ENCODE results near the gene MAP2K3. TPM values are rescaled to one million over a fixed set of nuclear protein-coding genes. Genes with fewer than 3 reads are reported as not detected.
"Not testable (repeated sequence)": the region's sequence is repeated elsewhere in the genome, so short reads cannot be mapped to it uniquely, and the experiment has no call there.

The MAP2K3 gene
- total RNA-seq, 1 donor from 2014 or later = 19.4 TPM

GRCh38 chr17:21301593-21302550 is 17.4 kb downstream of the MAP2K3 start:
- Mint-ChIP-seq H3K27ac (ENCODE audit: unreplicated experiment) (no peak overlapping the region), H3K9me3 (no peaks in the 10 kb centered on the region), H3K36me3 (ENCODE audit: low read depth) (peaks cover 13% of the 10 kb centered on the region)

GRCh38 chr17:21302711-21303425 is 18.4 kb downstream of the MAP2K3 start:
- TF ChIP-seq, protein P1, sequence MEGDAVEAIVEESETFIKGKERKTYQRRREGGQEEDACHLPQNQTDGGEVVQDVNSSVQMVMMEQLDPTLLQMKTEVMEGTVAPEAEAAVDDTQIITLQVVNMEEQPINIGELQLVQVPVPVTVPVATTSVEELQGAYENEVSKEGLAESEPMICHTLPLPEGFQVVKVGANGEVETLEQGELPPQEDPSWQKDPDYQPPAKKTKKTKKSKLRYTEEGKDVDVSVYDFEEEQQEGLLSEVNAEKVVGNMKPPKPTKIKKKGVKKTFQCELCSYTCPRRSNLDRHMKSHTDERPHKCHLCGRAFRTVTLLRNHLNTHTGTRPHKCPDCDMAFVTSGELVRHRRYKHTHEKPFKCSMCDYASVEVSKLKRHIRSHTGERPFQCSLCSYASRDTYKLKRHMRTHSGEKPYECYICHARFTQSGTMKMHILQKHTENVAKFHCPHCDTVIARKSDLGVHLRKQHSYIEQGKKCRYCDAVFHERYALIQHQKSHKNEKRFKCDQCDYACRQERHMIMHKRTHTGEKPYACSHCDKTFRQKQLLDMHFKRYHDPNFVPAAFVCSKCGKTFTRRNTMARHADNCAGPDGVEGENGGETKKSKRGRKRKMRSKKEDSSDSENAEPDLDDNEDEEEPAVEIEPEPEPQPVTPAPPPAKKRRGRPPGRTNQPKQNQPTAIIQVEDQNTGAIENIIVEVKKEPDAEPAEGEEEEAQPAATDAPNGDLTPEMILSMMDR (conservative IDR thresholded peaks at IDR 0.05) = no peak
- H3K27me3 Mint-ChIP-seq (ENCODE audit: low read depth) = no peaks in the 10 kb centered on the region
- H3K36me3 Mint-ChIP-seq (ENCODE audit: low read depth) = peaks cover 13% of the 10 kb centered on the region
- no peak for DNase-seq (ENCODE audit: low read depth, low spot score)
- no peak overlapping the region for H3K4me3 Mint-ChIP-seq
- peak overlapping the region; percentile 82 for H3K27ac Mint-ChIP-seq (ENCODE audit: unreplicated experiment)
- H3K4me1 Mint-ChIP-seq = no peaks in the 10 kb centered on the region
- H3K9me3 Mint-ChIP-seq = no peaks in the 10 kb centered on the region

More at GRCh38 chr17:21301593-21302550, 17.4 kb downstream of the MAP2K3 start:
- DNase-seq (ENCODE audit: low read depth, low spot score) = no peak
- no peaks in the 10 kb centered on the region for H3K27me3 Mint-ChIP-seq (ENCODE audit: low read depth)
- H3K4me3 Mint-ChIP-seq = no peak overlapping the region
- H3K4me1 Mint-ChIP-seq = no peaks in the 10 kb centered on the region
- TF ChIP-seq, protein P1 (conservative IDR thresholded peaks at IDR 0.05) = no peak

- TF ChIP-seq, protein P1 (conservative IDR thresholded peaks at IDR 0.05) = no peak
- Mint-ChIP-seq H3K4me1 (no peaks in the 10 kb centered on the region), H3K4me3 (no peak overlapping the region), H3K36me3 (ENCODE audit: low read depth) (peaks cover 13% of the 10 kb centered on the region), H3K27me3 (ENCODE audit: low read depth) (no peaks in the 10 kb centered on the region), H3K27ac (ENCODE audit: unreplicated experiment) (no peak overlapping the region), H3K9me3 (no peaks in the 10 kb centered on the region)
- no peak for DNase-seq (ENCODE audit: low read depth, low spot score)
Measured at GRCh38 chr17:21303441-21304065, 19.0 kb downstream of the MAP2K3 start.

DNA sequence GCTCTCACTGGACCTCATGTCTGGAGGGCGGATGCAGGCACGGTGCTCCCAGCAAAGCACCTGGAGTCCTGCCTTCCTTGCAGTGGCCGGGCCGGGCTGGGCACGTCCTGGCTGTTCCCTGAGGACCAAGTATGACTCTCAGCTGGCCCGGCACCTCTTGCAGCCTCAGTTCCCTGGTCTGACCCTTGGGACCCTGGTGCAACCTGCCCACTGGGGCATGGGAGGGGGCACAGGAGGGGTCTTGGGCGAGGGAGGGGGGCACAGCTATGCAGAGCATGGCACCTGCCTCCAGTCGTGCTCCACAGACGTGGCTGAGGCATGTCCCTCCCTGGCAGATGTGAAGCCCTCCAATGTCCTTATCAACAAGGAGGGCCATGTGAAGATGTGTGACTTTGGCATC is 19.6 kb downstream of the MAP2K3 start:
- no peak overlapping the region for H3K27ac Mint-ChIP-seq (ENCODE audit: unreplicated experiment)
- TF ChIP-seq, protein P1 (conservative IDR thresholded peaks at IDR 0.05) = no peak
- DNase-seq (ENCODE audit: low read depth, low spot score) = no peak
- H3K9me3 Mint-ChIP-seq = no peaks in the 10 kb centered on the region
- H3K4me3 Mint-ChIP-seq = no peak overlapping the region
- no peaks in the 10 kb centered on the region for H3K4me1 Mint-ChIP-seq
- H3K27me3 Mint-ChIP-seq (ENCODE audit: low read depth) = no peaks in the 10 kb centered on the region
- H3K36me3 Mint-ChIP-seq (ENCODE audit: low read depth) = peaks cover 18% of the 10 kb centered on the region

GRCh38 chr17:21304551-21305151 is 20.1 kb downstream of the MAP2K3 start:
- H3K36me3 Mint-ChIP-seq (ENCODE audit: low read depth) = peaks cover 18% of the 10 kb centered on the region
- not testable (repeated sequence) for H3K27me3 Mint-ChIP-seq (ENCODE audit: low read depth); H3K4me1 Mint-ChIP-seq; H3K4me3 Mint-ChIP-seq; H3K27ac Mint-ChIP-seq (ENCODE audit: unreplicated experiment); DNase-seq (ENCODE audit: low read depth, low spot score); H3K9me3 Mint-ChIP-seq

GRCh38 chr17:21305431-21306180 is 21.1 kb downstream of the MAP2K3 start:
- H3K9me3 Mint-ChIP-seq; H3K27ac Mint-ChIP-seq (ENCODE audit: unreplicated experiment); H3K4me1 Mint-ChIP-seq; H3K4me3 Mint-ChIP-seq; H3K27me3 Mint-ChIP-seq (ENCODE audit: low read depth); DNase-seq (ENCODE audit: low read depth, low spot score): not testable (repeated sequence)
- peaks cover 14% of the 10 kb centered on the region for H3K36me3 Mint-ChIP-seq (ENCODE audit: low read depth)

- DNase-seq (ENCODE audit: low read depth, low spot score); H3K27me3 Mint-ChIP-seq (ENCODE audit: low read depth); H3K27ac Mint-ChIP-seq (ENCODE audit: unreplicated experiment); H3K4me1 Mint-ChIP-seq; H3K9me3 Mint-ChIP-seq; H3K4me3 Mint-ChIP-seq: not testable (repeated sequence)
- peaks cover 11% of the 10 kb centered on the region for H3K36me3 Mint-ChIP-seq (ENCODE audit: low read depth)
Measured at GRCh38 chr17:21306611-21307272, 22.2 kb downstream of the MAP2K3 start.

- not testable (repeated sequence) for H3K27me3 Mint-ChIP-seq (ENCODE audit: low read depth); H3K4me3 Mint-ChIP-seq; H3K9me3 Mint-ChIP-seq; H3K4me1 Mint-ChIP-seq; H3K27ac Mint-ChIP-seq (ENCODE audit: unreplicated experiment); DNase-seq (ENCODE audit: low read depth, low spot score)
- peaks cover 11% of the 10 kb centered on the region for H3K36me3 Mint-ChIP-seq (ENCODE audit: low read depth)
Measured at GRCh38 chr17:21307273-21307625, 22.7 kb downstream of the MAP2K3 start.
